GM18909 (cell line): Measurements from ENCODE around the gene KNSTRN.
A peak's percentile ranks its signal among the peaks of the same experiment; 100 is the strongest.

Experiments used
- ATAC-seq: cut with Tn5 transposase; IDR thresholded peaks from one replicate; pipeline ENCODE4 v1.9.1; 2021; ENCODE audit warnings: mild to moderate bottlenecking; ENCODE audit not compliant: unreplicated experiment, poor library complexity

KNSTRN gene

GRCh38 chr15:40424483-40425115 is 42.1 kb downstream of the KNSTRN start:
- no peak for ATAC-seq

- ATAC-seq, result no peak
Observed at GRCh38 chr15:40425681-40426080, 43.2 kb downstream of the KNSTRN start.

- no peak for ATAC-seq
Observed at GRCh38 chr15:40427188-40427587, 44.7 kb downstream of the KNSTRN start.

- no peak for ATAC-seq
Observed at GRCh38 chr15:40428185-40428584, 45.7 kb downstream of the KNSTRN start.

GRCh38 chr15:40429068-40429710 is 46.7 kb downstream of the KNSTRN start:
- ATAC-seq, result no peak

GRCh38 chr15:40430271-40430805 is 47.8 kb downstream of the KNSTRN start:
- ATAC-seq, result no peak

GRCh38 chr15:40435023-40435709 is 52.6 kb downstream of the KNSTRN start:
- ATAC-seq, result no peak

- no peak for ATAC-seq
Observed at GRCh38 chr15:40435710-40436089, 53.2 kb downstream of the KNSTRN start.

GRCh38 chr15:40436116-40436891 is 53.8 kb downstream of the KNSTRN start:
- ATAC-seq, result no peak

GRCh38 chr15:40436892-40437751 is 54.6 kb downstream of the KNSTRN start:
- no peak for ATAC-seq

- no peak for ATAC-seq
Observed at GRCh38 chr15:40437752-40438687, 55.5 kb downstream of the KNSTRN start.

GRCh38 chr15:40438712-40439111 is 56.2 kb downstream of the KNSTRN start:
- ATAC-seq, result no peak

- ATAC-seq, result no peak
Observed at GRCh38 chr15:40439461-40439959, 57.0 kb downstream of the KNSTRN start.

- ATAC-seq, result no peak
Observed at GRCh38 chr15:40439960-40440742, 57.6 kb downstream of the KNSTRN start.

GRCh38 chr15:40440743-40441564 is 58.4 kb downstream of the KNSTRN start, which contains the start of gene BAHD1:
BAHD1 (plus strand) TSS chr15:40440953; CDS start chr15:40458465, 17,512 bp downstream.
- peak; percentile 86 for ATAC-seq
